GM18508 (cell line): ENCODE data around the gene NFS1.
"Not testable (repeated sequence)": the region's sequence is repeated elsewhere in the genome, so short reads cannot be mapped to it uniquely, and the experiment has no call there.

Source experiments
- ATAC-seq: cut with Tn5 transposase; IDR thresholded peaks from one replicate; pipeline ENCODE4 v1.9.1; 2021; ENCODE audit warnings: moderate number of reproducible peaks; ENCODE audit not compliant: insufficient read depth, unreplicated experiment

The NFS1 gene

GRCh38 chr20:35699127-35699956, at the start of gene NFS1, which contains the start of gene ROMO1:
Gene NFS1, minus strand, starts transcription at chr20:35699352. Its CDS starts 64 bp downstream, at chr20:35699288.
Gene ROMO1, plus strand, starts transcription at chr20:35699405. Its CDS starts 228 bp downstream, at chr20:35699633.
- no peak for ATAC-seq

GRCh38 chr20:35744492-35744841, 45.3 kb upstream of the NFS1 start:
- not testable (repeated sequence) for ATAC-seq

GRCh38 chr20:35743693-35744491, 44.7 kb upstream of the NFS1 start:
- ATAC-seq: no peak

GRCh38 chr20:35742741-35743523, 43.8 kb upstream of the NFS1 start:
- no peak for ATAC-seq

GRCh38 chr20:35741892-35742740, 43.0 kb upstream of the NFS1 start, which contains the start of gene RBM39:
Gene RBM39, minus strand, starts transcription at chr20:35742260. Its CDS starts 1,386 bp downstream, at chr20:35740874.
- peak; percentile 78 for ATAC-seq

GRCh38 chr20:35739294-35740163, 40.4 kb upstream of the NFS1 start:
- ATAC-seq: no peak

GRCh38 chr20:35738410-35739179, 39.4 kb upstream of the NFS1 start:
- ATAC-seq: no peak

- no peak for ATAC-seq
Observed at GRCh38 chr20:35737865-35738333, 38.7 kb upstream of the NFS1 start.

- ATAC-seq: no peak
Observed at GRCh38 chr20:35735826-35736470, 36.8 kb upstream of the NFS1 start.

- no peak for ATAC-seq
Observed at GRCh38 chr20:35734777-35735649, 35.9 kb upstream of the NFS1 start.

GRCh38 chr20:35734374-35734773, 35.2 kb upstream of the NFS1 start:
- no peak for ATAC-seq

GRCh38 chr20:35732644-35732982, 33.5 kb upstream of the NFS1 start:
- ATAC-seq: no peak

GRCh38 chr20:35731862-35732643, 32.9 kb upstream of the NFS1 start:
- no peak for ATAC-seq

GRCh38 chr20:35731469-35731788, 32.3 kb upstream of the NFS1 start:
- ATAC-seq: no peak

GRCh38 chr20:35730583-35731468, 31.7 kb upstream of the NFS1 start:
- no peak for ATAC-seq
